Left renal pelvis (tissue), 4 donors: Measurements from ENCODE around the gene DAO. TPM values are rescaled to one million over a fixed set of nuclear protein-coding genes. Genes with fewer than 3 reads are reported as not detected.
"Not testable (repeated sequence)": the region's sequence is repeated elsewhere in the genome, so short reads cannot be mapped to it uniquely, and the experiment has no call there.

Experiments
- DNase-seq, 4 donors: peaks; one replicate each; pipeline ENCODE4 v3.0.0-alpha.2; 2013; ENCODE audit warnings: low read depth in 4 of 4, low spot score in 3 of 4
- polyA plus RNA-seq, 4 donors: library from polyadenylated mRNA; unstranded; fragments of 120-200 nt; gene quantifications; one replicate each; pipeline ENCODE4 v1.2.1, GENCODE V29; 2013; ENCODE audit not compliant: insufficient read length in 4 of 4

DAO gene
- polyA plus RNA-seq, result 1 to 10 TPM in 2 of 4 donors, under 1 TPM in 2; 0.33 to 1.1 (median 0.94) TPM

DNA sequence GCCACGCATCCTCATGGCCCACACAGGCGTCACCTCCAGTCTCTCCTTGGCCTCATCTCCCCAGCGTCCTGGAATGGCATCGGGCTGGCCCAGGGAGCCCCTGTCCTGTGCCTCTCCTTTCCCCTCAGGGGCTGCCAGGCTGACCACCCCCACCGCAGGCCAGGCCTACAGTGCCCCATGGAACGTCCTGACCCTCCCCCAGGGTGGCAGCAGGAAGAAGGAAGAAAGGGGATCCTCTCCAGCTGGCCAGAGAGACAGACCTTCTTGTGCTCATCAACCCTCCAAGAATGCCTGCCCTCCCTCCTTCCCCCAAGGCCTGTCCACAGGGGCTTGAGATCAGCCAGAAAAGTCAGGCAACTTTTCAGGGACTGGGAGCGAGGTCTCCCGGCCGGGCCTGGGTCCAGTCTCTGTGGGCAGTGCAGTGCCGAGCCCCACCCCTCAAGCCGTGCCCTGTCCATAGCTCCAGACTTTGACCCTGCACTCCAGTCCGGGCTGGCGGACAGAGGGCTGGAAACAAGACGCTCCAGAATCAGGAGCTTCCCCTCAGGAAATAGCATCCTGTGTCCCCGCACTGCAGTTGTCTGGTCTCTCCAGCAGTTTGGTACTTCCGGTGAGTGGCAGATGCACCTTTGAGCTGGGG lies at the start of gene DAO:
TSS of gene DAO (plus strand) at position 478 of the 640 bp plus-strand sequence. CDS start 4,915 bp downstream, outside the sequence.
- DNase-seq, result no peak

DNA sequence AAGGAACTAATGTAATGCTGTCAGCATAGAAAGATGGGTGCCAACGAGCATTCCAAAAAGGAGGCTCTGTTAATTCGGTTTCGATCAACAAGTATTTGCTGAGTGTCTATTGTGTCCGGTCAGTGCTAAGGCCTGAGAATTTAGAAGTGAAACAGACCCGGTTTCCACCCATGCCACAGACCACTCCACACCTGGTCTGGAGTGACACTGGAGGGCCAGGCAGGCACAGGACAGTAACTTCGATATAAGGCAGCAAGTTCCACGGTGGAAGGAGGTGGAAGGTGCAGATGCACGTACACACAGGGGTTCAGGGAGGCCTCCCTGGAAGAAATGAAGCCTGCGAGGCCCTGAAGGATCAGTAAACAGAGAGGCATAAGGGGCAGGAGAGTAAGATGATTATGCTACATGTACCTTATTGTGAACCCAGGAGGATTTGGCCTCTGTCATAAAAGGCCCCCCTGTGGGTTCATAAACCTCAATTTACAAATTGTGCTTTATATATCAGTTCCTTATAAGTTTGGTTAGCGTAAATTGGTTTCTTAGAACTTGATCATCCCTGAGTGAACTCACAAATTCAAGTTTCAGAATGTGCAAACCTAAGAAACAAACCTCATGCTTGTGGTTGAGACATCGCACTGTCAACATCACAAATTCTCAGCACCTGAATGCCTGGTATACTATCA lies 48.4 kb upstream of the DAO start:
- DNase-seq, result no peak

DNA sequence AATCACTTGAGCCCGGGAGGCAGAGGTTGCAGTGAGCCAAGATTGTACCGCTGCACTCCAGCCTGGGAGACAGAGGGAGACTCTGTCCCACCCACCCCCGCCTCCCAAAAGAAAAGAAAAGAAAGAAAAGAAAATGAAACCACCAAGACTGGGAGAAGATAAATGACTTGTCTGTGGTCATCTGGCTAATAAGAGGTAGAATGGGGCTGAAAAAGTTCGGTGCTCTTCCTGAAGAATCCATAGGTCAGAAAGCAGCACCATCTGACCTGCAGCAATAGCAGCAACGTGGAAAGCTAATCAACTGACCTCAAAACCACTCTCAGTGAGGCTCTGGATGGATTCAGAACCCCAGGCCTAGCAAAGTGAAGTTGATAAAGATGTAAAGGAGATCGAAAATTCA lies 47.7 kb upstream of the DAO start:
- no peak for DNase-seq

DNA sequence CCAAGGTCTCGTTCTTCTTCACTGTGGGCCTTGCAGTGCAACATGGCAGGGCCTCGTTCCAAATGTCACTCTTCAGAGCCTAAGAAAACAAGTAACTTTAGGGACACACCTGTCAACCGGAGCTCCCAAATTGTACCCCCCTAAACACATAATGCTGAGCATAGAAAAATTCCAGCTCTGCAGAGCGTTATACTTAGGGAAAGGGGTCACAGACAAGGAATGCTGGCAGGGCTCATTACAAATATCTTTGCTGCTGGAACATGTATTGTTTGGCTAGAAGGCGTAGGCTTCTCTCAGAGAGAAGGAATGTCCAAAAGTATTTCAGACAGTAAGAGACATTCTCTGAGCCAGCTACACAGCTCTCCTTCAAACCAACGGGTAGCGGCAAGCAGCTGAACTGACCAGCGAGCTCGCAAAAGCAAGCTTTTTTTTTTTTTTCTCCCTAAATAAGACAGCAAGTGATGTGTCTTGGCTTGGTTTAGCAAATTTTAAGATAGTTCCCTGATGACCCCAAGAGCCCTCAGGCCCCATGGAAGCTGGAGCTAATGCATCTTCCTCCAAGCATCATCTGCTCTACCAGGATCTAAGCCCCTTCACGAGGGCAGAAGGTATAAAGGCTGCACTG lies 47.0 kb upstream of the DAO start:
- DNase-seq, result no peak

DNA sequence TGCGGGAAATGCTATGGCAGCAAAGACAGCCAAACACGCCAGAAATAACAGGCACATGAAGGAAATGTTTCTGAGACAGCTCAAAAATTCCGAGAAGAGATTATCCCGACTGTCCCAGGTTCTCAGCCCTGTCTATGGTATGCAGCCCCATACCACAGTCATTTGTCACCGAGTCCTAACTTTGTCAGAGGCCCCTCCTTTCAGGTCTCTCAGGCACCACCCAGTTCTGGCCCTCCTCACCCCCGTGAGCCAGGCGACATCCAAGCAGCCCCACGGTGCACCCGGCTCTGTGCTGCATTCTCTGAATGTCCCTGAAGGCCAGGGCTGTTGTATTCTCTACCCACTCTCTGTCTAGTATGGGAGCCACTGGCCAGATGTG lies 46.5 kb upstream of the DAO start:
- DNase-seq, result no peak

DNA sequence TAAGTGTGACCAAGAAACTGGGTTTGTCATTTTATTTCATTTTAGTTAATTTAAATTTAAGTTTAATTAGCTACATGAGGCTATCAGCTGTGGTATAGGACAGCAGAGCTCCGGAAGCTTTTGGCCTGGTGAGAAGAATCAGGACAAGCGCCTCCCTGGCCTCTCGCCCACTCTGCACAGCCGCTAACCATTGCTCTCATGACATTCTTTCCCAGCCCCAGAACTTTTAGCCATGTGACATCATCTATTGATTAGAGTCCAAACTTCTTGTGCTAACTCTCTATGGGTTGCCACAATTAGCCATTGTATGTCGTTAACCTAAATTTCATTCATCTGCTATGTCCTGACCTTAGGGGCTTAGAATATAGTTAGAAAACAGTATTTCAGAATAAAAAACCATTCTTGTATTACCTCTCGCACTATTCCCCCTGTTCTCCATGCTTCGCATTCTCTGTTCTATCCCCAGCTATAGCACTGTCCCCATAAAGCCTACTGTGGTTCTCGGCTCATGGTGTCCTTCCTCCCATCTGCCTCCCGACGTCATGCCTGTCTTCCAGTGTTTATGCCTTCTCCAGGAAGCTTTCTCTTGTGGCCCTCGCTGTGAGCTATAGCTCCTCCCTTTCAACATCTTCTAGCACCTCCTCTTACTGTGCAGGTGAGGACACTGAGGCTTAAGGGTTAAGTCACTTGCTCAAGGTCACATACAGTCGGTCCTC lies 46.0 kb upstream of the DAO start:
- no peak for DNase-seq

DNA sequence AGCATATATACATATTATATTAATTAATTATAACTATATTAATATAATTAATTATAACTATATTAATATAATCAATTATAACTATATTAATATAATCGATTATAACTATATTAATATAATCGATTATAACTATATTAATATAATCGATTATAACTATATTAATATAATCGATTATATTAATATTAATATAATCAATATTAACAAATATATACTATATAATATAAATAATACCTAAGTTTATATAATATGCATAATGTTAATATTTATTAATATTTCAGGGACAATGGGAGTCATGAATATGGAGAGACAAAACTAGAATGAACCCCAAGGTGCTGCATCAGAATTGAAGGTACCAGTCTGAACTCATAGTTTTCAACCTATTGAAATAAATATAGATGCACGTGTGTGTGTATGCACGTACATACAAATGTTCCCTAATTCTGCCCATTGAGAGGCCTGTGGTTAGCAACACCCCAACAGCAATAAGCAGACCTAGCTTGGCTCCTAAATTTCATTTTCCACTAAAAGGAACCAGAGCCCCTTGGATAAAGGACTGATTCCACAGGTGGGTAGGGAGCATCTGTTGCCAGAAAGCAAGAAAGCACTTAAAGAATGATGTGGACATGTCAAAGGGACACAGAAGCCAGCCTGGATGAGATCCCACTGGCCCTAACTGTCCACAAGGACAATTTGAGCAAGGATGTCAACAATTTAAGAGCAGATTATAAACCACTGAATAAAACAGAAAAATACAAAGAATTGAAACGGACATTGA lies 43.8 kb upstream of the DAO start:
- no peak for DNase-seq

DNA sequence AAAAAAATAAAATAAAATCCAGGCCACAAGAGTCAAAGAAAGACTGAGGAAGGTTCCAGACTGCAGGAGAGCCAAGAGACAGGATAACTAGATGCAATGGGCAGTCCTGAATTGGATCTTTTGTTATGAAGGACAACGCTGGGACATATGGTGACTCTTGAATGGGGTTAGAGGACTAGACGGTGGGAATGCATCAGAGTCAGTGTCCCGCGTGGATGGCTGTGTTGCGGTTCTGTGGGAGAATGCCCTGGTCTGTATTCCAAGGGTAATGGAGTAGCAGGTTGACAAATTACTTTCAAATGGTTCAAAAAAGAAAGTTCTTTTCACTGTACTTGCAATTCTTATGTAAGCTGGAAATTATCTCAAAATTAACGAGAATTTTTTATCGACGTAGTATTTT lies 42.7 kb upstream of the DAO start:
- no peak for DNase-seq

DNA sequence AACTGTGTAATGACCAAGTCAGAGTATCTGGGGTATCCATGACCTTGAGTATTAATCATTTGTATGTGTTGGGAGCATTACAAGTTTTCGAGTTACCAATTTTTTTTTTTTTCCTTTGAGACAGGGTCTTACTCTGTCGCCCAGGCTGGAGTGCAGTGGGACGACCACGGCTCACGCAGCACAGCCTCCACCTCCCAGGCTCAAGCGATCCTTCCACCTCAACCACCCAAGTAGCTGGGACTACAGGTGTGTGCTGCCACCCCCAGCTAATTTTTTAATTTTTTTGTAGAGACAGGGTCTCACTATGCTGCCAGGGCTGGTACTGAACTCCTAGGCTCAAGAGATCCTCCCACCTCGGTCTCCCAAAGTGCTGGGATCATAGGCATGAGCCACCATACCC lies 42.2 kb upstream of the DAO start:
- DNase-seq, result no peak

DNA sequence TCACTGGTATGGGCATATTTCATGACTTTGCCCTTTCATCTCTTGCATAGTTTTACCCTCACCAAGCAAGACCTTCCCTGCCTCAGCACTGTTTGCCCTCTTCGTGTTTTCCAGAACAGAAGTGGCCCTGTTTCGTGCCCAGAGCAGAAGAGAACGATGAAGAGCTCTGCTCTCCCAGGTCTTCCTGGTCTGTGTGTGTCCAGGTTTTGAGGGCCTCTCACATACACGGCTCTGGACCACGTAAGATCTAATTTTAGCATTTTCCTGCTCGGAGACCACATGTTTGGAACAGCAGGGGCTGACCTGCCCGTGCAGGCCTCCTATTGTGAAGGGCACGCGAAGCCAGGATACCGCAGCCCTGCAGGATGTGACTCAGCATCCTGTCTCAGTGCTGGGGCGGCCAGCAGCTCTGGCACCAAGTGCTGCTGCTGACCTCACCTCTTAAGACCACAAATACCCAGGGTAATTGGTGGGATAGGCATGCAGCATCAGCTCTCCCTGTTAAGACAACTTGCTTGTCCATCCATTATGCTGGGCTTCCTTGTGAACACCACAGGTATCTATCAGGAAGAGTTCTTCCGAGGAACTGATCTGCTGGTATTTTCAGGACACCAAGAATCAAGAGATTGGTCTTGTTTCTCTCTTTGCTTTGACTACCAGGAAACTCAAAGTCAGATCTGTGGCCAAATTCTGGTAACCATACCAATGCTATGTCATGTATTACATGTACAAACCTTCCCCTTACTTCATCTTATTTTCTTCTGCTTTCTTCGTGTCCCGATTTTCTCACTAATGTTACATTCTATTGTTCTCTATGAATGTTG lies 41.5 kb upstream of the DAO start:
- DNase-seq, result no peak

DNA sequence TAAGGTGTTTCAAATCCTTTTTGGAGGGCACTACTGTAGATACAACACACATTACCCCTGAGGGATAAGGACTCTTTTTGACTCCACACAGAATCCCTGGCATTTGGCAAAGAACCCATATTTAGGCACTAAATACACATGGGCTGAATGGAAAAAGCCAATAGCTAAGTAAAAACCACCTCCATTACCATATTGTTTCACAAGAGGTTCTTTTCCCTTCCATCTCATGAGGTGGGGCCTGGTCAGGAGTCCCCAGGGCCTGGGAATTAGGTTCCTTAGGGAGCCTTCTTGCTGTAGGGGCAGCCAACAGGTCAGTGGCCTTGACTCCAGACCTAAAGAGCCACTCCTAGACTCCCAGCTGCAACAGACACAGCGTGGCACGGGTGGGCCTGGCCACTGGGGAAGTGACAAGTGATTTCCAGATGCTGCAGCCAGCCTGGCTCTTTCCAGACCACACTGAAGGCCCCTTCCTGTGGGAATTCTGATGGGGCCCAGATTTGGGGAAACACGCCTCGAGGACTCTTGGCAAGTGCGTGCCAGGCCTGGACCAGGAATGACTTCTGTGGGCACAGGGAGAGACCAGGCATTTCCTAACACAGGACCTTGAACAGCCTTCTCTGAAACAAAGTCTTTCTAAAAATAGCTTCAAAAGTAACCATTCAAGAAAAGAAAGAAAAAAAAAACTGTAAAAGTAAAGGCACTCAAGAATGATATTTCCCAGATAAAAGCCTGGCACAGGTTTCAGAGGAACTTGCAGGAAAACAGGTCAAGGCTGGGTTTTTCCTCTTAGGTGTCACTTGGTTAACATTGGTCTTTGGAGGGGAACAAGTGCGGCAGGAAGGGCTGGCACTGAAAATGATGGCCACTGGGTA lies 40.6 kb upstream of the DAO start:
- DNase-seq, result no peak

DNA sequence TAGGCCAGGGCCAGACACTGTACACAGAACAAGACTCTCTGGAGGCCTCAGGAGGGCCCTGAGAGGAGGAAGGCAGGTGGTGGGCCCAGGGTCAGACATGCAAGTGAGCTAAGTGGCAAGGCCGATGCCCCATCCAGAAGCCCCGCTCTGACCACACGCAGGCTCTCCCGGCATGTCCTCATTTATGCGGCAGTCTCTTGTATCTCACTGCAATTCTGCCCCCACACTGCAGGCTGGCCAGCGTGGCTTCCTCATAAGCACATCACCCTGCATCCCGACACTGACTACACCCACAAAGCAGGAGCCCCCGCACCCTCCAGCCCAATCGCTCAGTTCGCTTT lies 40.0 kb upstream of the DAO start:
- no peak for DNase-seq

DNA sequence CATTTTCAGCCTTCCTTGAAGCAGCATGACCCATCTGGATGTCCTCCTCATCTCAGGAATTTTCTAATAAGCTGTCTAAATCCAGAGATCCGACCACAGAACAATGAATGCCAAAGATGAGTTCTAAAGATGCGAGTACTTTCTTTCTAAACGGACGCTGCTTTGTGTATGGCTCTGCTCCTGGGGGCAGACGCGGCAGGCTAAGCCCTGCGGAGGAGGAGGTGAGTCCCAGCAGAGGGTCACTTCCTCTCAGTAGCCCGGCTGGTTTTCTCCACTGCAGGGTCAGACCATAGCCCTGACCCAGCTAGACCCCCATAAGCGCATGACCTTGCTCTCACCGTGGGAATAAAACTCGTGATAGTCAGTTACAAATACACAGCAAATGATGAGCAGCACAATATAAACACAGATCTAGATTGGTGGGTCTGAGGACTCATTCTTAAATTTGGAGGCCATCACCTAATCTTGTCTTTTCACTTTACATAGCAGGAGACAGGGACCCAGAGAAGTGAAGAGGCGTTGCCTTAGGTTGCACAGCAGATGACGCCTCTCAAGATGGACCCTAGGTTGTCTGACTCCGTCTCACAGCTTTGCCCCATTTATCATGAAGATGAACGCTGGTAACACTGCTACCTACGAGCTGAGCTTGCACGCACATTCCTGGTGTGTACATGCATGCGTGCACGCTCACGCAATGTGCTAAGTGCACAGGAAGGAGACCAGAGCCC lies 39.1 kb upstream of the DAO start:
- DNase-seq, result no peak

DNA sequence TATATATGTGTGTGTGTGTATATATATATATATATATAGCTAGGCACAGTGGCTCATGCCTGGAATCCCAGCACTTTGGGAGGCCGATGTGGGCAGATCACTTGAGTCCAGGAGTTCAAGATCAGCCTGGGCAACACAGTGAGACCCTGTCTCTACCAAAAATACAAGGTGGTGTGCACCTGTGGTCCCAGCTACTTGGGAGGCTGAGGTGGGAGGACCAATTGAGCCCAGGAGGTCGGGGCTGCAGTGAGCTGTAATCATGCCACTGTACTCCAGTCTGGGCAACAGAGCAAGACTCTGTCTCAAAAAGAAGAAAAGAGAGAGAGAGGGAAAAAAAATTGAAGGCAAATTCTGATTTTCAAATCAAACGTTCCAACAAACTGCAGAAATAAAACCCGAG lies 38.1 kb upstream of the DAO start:
- not testable (repeated sequence) for DNase-seq

DNA sequence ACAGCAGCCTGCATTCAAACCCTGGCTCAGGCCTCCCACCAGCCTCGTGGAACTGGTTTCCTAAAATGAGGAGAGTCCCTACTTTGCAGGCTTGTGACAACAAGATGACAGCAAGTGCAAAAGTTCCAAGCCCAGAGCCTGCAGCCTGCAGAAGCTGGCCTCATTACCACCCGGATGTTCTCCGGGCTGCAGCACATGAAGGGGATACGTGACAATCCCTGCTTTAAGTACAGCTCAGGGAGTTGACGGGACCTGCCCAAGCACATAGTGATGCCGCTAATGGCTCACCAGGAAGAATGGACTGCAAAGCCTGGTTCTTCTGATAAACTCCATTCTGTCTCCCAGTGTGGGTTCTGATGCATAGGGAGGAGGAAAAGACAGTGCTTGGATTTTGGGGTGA lies 37.5 kb upstream of the DAO start:
- DNase-seq, result no peak

DNA sequence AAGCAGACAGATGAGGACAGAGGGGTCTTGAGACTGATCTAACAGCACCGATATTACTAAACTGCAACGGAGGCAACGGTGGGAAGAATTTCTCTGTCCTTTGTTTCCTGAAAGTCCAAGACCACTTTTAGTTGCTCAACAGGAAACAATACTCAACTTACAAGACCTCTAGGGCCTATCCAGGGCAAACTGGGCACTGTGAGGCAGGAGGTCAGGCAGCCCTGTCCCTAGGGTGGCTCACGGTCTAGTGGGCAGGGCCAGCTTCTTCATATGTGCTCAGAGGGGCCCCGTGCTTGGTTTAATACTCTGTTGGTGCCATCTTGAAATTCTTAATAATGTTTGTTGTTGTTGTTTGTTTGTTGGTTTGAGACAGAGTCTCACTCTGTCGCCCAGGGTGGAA lies 36.7 kb upstream of the DAO start:
- no peak for DNase-seq

DNA sequence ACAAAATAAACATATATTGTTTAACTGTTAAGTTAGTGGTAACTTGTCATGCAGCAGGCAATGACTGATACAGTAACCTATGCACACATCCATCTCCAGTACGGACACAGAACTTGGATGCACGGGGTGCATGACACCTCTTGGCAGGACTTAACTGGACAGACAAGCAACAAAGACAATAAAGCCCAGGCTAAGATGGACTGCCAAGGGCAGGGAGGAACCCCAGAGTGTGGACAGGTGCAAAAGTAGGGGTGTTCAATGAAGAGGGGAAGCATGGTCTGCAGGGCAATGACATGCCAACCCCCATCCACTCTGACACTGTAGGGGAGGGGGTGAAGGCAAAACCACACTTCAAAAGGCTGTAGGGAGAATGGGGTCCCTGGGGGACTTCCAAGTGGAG lies 34.2 kb upstream of the DAO start:
- DNase-seq, result no peak

DNA sequence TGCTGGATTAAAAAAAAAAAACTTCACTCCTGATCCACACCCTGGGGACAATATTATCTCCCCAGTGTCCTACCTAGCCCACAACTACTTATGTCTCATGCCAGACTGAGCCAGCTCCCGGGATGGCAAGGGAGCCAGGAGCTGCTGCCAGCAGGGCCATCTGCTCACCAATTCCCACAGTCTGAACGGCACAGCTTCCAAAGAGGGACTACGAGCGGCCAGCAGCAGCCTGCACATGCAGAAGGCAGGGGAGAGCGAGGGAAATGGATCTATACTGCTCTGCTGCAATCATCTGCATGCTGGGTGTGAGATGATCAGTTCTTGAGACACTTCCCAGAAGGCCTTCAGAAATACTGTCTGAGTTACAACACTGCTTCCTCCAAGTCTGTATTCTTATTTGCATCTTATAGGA lies 33.6 kb upstream of the DAO start:
- DNase-seq, result no peak
